Measurements from ENCODE around the gene STOX2. TPM values are rescaled to one million over a fixed set of nuclear protein-coding genes. Genes with fewer than 3 reads are reported as not detected.

The STOX2 gene
- total RNA-seq, 4 donors from 2014 or later, result 8.6 to 19.6 (median 12.7) TPM

GRCh38 chr4:183860731-183861130 is 44.4 kb upstream of the STOX2 start:
- no peaks in the 10 kb centered on the region for H3K36me3 ChIP-seq
- no peaks in the 10 kb centered on the region for H3K27me3 ChIP-seq
- no peak for TF ChIP-seq POLR2AphosphoS5 (IDR thresholded peaks at IDR 0.05)
- TF ChIP-seq CTCF (IDR thresholded peaks at IDR 0.05), result no peak
- TF ChIP-seq EP300 (IDR thresholded peaks at IDR 0.05), result no peak
- TF ChIP-seq POLR2A (IDR thresholded peaks at IDR 0.05), result no peak
- H3K9me3 ChIP-seq, result no peaks in the 10 kb centered on the region
- no peak overlapping the region for H3K27ac ChIP-seq
- peaks cover 5% of the 10 kb centered on the region for H3K4me1 ChIP-seq
- no peak for DNase-seq (ENCODE audit: low spot score in 2 of 2)
- WGBS, result 66% methylated on average over 10 of the region's 10 CpGs
- H3K4me3 ChIP-seq, result no peak overlapping the region

- WGBS, result 95% methylated on average over 13 of the region's 13 CpGs
- Histone ChIP-seq H3K36me3 (no peaks in the 10 kb centered on the region), H3K27me3 (no peaks in the 10 kb centered on the region), H3K4me3 (no peak overlapping the region), H3K9me3 (no peaks in the 10 kb centered on the region), H3K4me1 (peaks cover 5% of the 10 kb centered on the region), H3K27ac (no peak overlapping the region)
- no peak for DNase-seq (ENCODE audit: low spot score in 2 of 2)
- TF ChIP-seq POLR2AphosphoS5 (IDR thresholded peaks at IDR 0.05) (no peak), EP300 (IDR thresholded peaks at IDR 0.05) (no peak), POLR2A (IDR thresholded peaks at IDR 0.05) (no peak)
Measured at GRCh38 chr4:183861426-183861825, 43.7 kb upstream of the STOX2 start.

- no peaks in the 10 kb centered on the region for H3K27me3 ChIP-seq
- no peak overlapping the region for H3K4me3 ChIP-seq
- no peak overlapping the region for H3K27ac ChIP-seq
- WGBS, result 83% methylated on average over 8 of the region's 8 CpGs
- DNase-seq (ENCODE audit: low spot score in 2 of 2), result no peak
- H3K36me3 ChIP-seq, result no peaks in the 10 kb centered on the region
- no peak for TF ChIP-seq POLR2A (IDR thresholded peaks at IDR 0.05)
- TF ChIP-seq POLR2AphosphoS5 (IDR thresholded peaks at IDR 0.05), result no peak
- TF ChIP-seq CTCF (IDR thresholded peaks at IDR 0.05), result no peak
- no peak for TF ChIP-seq EP300 (IDR thresholded peaks at IDR 0.05)
- peaks cover 3% of the 10 kb centered on the region for H3K4me1 ChIP-seq
- no peaks in the 10 kb centered on the region for H3K9me3 ChIP-seq
Measured at GRCh38 chr4:183863155-183863825, 41.8 kb upstream of the STOX2 start.

- WGBS, result 63% methylated on average over 9 of the region's 9 CpGs
Measured at GRCh38 chr4:183867247-183867646, 37.9 kb upstream of the STOX2 start.

GRCh38 chr4:183870997-183871396 is 34.1 kb upstream of the STOX2 start:
- no peak overlapping the region for H3K4me3 ChIP-seq
- no peak overlapping the region for H3K27ac ChIP-seq
- 61% methylated on average over 3 of the region's 3 CpGs for WGBS
- H3K36me3 ChIP-seq, result no peaks in the 10 kb centered on the region
- DNase-seq (ENCODE audit: low spot score in 2 of 2), result no peak
- TF ChIP-seq EP300 (IDR thresholded peaks at IDR 0.05) (no peak), CTCF (IDR thresholded peaks at IDR 0.05) (no peak), POLR2A (IDR thresholded peaks at IDR 0.05) (no peak), POLR2AphosphoS5 (IDR thresholded peaks at IDR 0.05) (no peak)
- H3K27me3 ChIP-seq, result no peaks in the 10 kb centered on the region
- no peaks in the 10 kb centered on the region for H3K9me3 ChIP-seq
- peaks cover 7% of the 10 kb centered on the region for H3K4me1 ChIP-seq

More at GRCh38 chr4:183867247-183867646, 37.9 kb upstream of the STOX2 start:
- Histone ChIP-seq H3K27me3 (no peaks in the 10 kb centered on the region), H3K4me3 (no peak overlapping the region), H3K27ac (no peak overlapping the region), H3K4me1 (no peaks in the 10 kb centered on the region), H3K36me3 (no peaks in the 10 kb centered on the region), H3K9me3 (no peaks in the 10 kb centered on the region)
- DNase-seq (ENCODE audit: low spot score in 2 of 2), result no peak
- TF ChIP-seq POLR2A (IDR thresholded peaks at IDR 0.05) (no peak), POLR2AphosphoS5 (IDR thresholded peaks at IDR 0.05) (no peak), CTCF (IDR thresholded peaks at IDR 0.05) (no peak), EP300 (IDR thresholded peaks at IDR 0.05) (no peak)
